Measurements from ENCODE around the gene PRDX4. TPM values are rescaled to one million over a fixed set of nuclear protein-coding genes. Genes with fewer than 3 reads are reported as not detected.
"Not testable (repeated sequence)": the region's sequence is repeated elsewhere in the genome, so short reads cannot be mapped to it uniquely, and the experiment has no call there.

PRDX4 gene
- polyA plus RNA-seq (ENCODE audit: insufficient read length in 4 of 4): 100 to 1,000 TPM in 3 of 4 donors, 10 to 100 TPM in 1; 86.9 to 124 (median 119) TPM

DNA sequence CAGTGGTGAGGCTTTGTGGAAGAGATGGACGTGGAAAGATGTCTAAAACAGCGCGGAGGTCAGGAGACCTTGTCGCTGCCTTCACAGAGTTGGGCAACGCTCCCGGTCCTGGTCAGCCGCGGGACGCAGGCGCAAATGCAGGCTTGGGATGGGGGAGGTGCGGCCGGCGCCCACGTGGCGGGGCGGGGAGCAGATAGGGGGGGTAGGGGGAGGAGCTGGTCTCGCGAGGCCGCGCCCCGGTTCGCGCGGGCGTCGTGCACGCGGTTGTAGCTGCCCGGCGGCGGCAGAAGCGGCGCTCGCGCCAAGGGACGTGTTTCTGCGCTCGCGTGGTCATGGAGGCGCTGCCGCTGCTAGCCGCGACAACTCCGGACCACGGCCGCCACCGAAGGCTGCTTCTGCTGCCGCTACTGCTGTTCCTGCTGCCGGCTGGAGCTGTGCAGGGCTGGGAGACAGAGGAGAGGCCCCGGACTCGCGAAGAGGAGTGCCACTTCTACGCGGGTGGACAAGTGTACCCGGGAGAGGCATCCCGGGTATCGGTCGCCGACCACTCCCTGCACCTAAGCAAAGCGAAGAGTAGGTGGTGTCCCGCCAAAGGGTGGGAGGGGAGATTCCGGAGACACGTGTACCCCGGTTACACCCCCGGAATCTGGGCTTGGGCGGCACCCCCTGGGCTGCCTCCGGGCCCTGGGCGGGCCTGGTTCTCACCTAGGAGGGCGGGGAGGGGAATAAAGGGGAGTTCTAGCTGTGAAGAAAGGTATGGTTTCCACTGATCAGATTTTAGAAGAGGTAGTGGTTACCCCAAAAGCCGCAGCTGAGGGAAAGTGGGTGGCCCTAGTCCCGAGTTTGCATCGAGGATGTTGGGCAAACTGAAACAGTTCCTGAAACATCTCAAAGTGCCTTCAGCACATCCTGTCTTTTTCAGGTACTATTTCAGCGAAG lies at the start of gene PRDX4:
PRDX4 (plus strand) TSS at position 255 of the 939 bp plus-strand sequence; CDS start at position 333, 78 bp downstream.
- DNase-seq (ENCODE audit: low read depth in 4 of 4, low spot score in 3 of 4): peak; percentile 59 to 68 (median 64)

DNA sequence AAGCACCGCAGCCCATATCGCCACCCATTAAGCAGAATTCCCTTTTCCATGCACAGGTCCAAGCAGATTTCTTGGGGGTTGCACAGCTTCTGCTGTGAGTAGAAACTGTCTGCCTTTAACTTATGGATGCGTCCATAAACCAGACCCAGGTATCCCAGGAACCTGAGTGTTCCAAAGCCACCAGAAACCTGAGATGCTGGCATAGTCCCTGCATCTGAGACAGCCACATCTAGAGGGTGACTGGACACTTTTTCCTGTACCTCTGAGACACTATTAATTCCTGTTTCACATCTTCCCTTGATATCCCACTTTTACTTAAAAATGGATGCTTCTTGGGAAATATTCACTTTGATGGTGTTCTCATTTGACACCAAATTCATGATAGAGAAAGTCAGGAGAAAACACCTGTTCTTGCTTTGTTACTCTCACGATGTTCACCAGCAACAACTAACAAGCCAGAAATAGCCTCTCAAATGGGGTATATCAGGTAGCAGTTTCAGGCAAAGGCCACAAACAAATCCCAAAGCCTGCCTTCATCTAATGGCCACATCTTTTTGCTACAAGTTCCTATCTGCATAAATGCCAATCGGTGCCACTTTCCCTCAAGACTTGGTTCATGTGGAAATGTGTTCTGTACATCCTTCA lies 45.5 kb upstream of the PRDX4 start:
- DNase-seq (ENCODE audit: low read depth in 4 of 4, low spot score in 3 of 4): no peak

DNA sequence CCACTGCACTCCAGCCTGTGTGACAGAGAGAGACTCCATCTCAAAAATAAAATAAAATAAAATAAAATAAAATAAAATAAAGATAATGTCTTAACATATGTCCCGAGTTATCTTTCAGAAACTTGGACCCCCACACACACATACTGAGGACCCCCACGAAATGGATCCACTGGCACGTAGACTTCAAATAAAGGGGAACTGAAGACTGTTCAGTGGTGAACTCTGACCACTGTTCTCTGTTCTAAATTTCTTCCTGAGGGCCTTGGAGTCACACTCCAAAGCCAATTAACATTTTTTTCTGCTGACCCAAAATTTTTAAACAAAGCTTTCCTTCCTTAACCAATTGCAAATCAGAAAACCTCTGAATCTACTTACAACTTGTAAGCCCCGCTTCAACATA lies 43.5 kb upstream of the PRDX4 start:
- no peak for DNase-seq (ENCODE audit: low read depth in 4 of 4, low spot score in 3 of 4)

DNA sequence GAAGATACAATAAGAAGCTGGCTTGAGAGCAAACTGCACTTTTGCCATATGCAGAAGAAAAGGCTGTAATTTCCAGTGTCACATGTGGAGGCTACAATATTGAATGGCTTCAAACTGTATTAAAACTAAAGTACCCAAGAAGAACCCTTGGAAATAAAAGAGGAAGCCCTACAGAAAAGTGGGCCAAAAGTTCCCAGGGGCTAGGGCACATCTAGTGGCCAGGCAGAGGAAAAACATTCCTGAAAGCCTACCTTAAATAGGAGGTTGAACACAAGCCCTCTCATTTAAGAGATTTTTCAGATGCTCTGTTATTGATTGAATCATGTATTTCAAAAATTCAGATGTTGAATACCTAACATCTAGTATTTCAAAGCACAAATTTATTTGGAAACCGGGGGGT lies 40.6 kb upstream of the PRDX4 start:
- no peak for DNase-seq (ENCODE audit: low read depth in 4 of 4, low spot score in 3 of 4)

DNA sequence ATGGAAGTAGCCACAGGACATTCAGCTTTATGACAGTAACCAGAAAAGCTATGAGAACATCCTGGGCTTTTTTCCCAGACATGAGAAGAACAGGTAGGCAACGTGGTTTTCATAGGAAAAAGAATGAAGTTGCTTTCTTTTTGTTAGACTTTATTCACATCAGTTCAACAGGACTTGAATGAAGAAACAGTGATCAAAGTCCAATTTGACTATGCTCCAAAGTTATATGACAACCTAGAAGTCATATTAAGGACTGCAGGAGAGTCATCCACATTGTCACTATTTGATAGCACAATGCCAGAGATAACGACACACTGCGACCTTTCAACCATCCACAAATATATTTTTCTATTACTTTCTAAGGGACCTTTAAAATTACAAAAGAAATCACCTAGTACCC lies 39.2 kb upstream of the PRDX4 start:
- DNase-seq (ENCODE audit: low read depth in 4 of 4, low spot score in 3 of 4): no peak

DNA sequence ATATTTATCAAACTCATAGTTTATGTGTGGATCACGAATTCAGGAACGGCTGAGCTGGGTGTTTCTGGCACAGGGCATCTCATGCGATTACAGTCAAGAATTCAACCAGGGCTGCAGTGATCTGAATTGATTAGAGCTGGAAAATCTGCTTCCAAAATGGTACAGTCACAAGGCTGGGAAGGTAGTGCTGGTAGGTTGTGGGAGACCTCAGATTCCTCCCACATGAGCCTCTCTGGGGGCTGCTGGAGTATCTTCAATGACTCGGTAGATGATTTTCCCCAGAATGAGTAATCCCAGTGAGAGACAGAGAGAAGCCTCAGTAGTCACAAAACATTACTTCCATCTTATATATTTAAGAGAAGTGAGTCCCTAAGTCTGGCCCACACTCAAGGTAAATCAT lies 36.2 kb upstream of the PRDX4 start:
- no peak for DNase-seq (ENCODE audit: low read depth in 4 of 4, low spot score in 3 of 4)

DNA sequence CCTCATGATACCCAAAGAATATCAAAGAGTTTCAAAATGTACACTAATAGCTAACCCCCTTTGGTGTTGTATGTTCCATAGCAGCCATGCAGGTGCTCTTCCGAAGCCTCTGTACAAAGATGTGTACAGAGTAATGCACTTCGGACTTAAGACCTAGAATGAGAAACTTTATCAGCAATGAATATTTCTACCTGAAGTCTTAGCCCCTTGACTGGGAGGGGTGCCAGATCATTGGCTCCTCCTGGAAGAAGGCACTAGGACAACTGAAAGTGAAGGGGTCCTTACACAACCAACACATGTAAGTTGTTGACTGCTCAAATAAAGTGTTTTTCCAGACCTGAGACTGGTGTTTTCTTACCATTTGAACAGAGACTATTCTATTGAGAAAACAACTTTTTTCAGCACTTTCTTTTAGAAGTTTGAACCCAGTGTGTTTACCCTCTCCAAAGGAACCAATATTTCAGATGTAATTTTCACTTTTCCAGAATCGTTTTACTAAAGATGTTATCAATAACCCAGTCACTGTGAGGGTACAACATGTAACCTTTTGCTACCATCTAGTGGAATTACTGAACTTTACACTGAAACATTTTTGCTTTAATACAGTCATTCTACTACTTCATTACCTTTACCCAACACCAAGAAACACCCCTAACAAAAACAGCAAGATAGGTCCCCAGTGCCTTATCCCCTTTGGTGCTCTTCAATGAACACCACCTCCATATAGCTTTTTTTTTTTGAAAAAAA lies 33.3 kb upstream of the PRDX4 start:
- no peak for DNase-seq (ENCODE audit: low read depth in 4 of 4, low spot score in 3 of 4)

DNA sequence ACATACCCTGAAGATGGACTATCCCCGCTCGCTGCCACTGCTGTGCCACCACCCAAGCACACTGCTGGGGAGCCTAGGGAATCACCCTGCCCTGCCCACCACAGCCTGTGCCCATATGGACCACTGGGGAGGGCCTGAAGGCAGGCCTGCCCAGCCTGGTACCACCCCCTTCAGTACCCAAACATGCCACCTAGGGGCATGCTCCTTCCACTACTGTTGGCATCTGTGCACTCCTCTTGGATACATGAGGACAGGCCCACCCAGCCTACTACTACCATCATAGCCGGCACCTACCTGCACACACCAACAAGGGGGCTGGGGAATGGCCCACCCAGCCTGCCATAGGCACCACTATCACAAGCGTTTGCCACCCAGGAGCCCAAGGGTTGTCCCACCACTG lies 30.1 kb upstream of the PRDX4 start:
- no peak for DNase-seq (ENCODE audit: low read depth in 4 of 4, low spot score in 3 of 4)

DNA sequence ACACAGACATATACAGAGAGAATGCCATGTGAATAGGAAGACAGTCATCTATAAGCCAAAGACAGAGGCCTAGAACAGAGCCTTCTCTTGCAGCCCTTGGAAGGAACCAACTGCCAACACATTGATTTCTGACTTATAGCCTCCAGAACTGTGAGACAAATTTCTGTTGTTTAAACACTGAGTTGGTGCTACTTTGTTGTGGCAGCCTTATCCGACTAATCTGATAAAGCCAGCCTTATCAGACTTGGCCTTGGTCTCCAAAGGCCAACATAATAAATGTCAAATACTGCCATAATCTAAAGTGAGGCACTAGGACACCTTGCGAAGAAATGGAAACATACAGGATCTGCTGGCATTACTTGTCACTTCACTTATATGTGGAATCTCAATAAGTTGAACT lies 24.3 kb upstream of the PRDX4 start:
- no peak for DNase-seq (ENCODE audit: low read depth in 4 of 4, low spot score in 3 of 4)

DNA sequence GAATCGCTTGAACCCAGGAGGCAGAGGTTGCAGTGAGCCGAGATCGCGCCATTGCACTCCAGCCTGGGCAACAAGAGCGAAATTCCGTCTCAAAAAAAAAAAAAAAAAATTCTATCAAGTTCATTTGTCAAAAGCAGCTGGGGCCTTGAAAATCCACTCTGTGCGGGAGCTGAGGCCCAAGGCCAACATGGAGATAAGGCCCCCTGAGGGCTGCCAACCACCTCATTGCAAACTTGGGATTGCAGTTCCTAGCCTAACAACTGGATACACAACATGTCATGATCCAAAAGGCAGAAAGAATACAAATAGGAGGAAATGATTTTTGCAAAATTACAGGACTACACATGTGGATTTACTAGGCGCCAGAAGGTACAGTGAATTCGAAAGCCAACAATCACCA lies 22.5 kb upstream of the PRDX4 start:
- no peak for DNase-seq (ENCODE audit: low read depth in 4 of 4, low spot score in 3 of 4)

DNA sequence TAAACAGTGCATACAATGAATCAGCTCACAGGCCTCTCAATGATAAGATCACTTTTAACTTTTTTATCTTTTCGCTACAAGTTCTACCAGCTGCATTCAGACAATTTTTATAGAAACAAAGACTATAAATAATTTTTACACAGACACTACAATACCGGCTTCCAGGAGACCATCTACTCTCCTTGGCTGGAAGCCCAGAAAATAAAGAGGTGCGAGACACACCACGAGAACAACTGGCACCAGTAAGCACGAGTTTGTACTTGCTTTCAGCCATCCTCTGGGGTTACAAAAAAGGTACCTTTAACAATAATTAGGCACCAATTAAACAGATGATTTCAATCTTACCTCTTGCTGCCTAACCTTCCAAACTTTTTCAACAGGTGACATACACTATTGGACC lies 11.2 kb upstream of the PRDX4 start:
- no peak for DNase-seq (ENCODE audit: low read depth in 4 of 4, low spot score in 3 of 4)

DNA sequence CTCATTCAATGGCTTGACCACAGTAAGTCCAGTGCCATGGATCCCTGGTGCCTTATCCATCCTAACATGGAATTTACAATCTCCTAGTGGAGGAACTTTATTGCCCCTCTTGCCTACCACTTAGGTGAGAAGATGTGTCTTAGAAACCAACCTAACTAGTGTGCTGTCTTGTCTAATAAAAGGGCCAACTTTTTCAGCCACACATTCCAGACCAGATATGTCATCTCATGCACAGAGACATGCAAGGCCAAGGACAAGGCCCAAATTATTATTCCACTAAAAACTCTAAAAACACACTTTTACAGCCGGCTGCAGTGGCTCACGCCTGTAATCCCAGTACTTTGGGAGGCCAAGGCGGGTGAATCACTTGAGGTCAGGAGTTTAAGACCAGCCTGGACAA lies 10.6 kb upstream of the PRDX4 start:
- no peak for DNase-seq (ENCODE audit: low read depth in 4 of 4, low spot score in 3 of 4)

DNA sequence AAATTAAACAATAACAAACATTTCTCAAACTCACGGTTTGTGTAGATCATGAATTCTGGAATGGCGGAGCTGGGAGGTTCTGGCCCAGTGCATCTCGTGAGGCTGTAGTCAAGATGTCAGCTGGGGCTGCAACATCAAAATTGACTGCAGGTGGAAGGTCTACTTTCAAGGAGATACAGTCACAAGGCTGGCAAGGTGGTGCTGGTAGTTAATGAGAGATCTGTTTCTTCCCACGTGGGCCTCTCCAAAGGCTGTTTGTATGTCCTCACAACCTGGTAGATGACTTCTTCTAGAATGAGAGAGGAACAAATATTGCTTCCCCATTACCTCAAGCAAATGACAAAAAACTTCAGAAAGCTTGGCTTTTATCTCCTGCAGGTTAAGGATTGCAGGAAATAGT lies 8.0 kb upstream of the PRDX4 start:
- DNase-seq (ENCODE audit: low read depth in 4 of 4, low spot score in 3 of 4): no peak

DNA sequence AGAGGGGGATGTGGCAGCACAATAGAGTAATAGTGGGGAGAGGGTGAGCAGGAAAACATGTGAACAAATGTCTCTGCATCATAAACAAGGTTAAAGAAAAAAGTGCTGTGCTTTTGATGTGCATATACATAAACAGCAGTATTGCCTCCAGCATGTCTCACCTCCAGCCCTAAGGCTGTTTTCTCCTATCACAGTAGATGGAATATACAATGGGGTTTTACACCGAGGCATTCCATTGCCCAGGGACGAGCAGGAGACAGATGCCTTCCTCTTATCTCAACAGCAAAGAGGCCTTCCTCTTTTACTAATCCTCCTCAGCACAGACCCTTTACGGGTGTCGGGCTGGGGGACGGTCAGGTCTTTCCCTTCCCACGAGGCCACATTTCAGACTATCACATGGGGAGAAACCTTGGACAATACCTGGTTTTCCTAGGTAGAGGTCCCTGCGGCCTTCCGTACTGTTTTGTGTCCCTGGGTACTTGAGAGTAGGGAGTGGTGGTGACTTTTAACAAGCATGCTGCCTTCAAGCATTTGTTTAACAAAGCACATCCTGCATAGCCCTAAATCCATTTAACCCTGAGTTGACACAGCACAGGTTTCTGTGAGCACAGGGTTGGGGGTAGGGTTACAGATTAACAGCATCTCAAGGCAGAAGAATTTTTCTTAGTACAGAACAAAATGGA lies 7.1 kb upstream of the PRDX4 start:
- DNase-seq (ENCODE audit: low read depth in 4 of 4, low spot score in 3 of 4): not testable (repeated sequence)

DNA sequence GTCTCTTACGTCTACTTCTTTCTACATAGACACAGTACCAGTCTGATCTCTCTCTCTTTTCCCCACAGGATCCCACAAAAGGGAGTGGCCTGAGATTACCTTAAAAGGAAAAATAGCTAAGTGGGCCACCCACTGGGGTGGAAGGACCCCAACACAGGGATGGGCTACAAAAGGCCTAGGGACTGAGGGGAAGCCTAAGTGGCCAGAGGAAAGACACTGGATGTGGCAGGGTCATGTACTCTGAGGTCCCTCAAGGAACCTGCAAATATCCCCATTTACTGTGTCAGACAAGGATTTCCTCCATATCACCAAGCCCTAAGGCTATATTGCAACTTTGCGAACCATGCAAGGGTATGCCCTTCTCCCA lies 6.5 kb upstream of the PRDX4 start:
- no peak for DNase-seq (ENCODE audit: low read depth in 4 of 4, low spot score in 3 of 4)

DNA sequence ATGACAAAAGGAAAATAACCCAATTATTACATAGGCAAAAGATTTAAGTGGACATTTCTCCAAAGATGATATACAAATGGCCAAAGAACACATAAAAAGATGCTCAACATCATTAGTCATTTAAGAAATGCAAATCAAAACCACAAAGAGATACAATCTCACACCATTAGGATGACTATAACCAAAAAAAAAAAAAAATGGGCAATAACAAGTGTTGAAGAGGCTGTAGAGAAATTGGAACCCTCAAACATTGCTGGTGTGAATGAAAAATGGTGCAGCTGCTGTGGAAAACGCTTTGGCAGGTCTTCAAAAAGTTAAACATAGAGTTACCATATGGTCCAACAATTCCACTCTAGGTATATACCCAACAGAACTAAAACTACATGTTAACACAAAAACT lies 5.6 kb upstream of the PRDX4 start:
- no peak for DNase-seq (ENCODE audit: low read depth in 4 of 4, low spot score in 3 of 4)

DNA sequence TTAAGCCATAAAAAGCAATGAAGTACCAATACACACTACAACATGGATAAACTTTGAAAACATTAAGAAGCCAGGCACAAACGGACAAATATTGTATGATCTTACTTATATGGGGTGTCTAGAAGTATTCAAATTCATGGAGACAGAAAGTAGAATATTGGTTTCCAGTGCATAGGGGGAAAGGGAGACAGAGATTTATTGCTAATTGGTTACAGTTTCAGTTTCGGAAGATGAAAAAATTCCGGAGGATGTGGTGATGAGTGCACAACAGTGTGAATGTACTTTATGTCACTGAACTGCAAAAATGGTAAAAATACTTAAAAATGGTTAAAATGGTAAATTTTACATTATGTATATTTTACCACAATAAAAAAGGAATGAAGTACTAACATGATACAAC lies 5.1 kb upstream of the PRDX4 start:
- no peak for DNase-seq (ENCODE audit: low read depth in 4 of 4, low spot score in 3 of 4)

DNA sequence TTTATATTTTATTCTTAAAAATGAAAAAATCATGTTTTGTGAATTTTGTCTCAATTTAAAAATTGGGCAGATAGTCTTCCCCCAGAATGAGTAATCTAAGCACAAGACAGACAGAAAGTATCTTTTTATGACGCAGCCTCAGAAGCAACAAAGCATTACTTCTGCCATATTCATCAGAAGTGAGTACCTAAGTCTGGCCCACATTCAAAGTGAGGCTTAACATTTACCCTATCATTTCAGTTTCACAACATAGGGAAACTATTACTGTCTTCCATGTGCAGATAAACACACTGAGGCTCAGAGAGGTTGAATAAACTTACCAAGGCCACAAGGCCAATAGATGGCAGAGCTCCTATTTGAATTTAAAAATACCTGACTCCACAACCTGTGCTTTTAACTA lies 4.4 kb upstream of the PRDX4 start:
- DNase-seq (ENCODE audit: low read depth in 4 of 4, low spot score in 3 of 4): no peak

DNA sequence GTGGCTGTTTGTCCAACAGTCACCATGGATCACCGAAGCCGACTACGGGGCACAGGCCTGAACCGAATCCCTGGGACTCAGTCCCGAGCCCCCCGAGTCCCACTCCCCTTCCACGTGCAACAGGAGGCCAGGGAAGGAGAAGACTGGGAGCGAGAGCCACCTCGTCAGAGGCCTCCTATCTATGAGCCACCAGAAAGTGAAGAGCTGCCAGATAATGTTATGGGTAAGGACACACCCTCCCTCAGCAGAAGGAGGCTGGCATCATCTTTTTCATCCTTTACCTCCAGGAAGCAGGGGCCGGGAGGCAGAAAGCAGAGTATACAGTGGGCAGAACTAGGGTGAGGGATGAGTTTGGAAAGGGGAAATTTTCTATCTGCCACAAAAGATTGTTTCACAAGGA lies 2.8 kb upstream of the PRDX4 start:
- DNase-seq (ENCODE audit: low read depth in 4 of 4, low spot score in 3 of 4): no peak

DNA sequence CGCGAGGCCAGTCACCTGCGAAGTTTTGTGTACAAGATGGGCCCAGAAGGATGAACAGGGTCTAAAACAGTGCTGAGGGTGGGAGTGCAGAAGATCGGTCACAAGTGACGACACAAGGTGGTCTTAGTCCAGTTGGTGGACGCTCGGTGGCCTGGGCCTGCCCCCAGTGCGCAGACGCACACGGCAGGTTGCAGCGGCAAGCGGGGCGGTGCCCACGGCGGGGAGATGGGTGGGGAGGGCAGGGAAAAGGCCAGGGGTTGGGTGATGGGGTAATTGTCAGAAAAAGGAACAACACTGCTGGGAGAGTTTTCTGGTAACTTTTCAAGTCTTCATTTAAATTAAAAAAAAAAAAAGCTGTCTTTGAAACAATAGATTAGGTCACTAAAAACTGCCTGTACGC lies 1.0 kb upstream of the PRDX4 start:
- no peak for DNase-seq (ENCODE audit: low read depth in 4 of 4, low spot score in 3 of 4)

DNA sequence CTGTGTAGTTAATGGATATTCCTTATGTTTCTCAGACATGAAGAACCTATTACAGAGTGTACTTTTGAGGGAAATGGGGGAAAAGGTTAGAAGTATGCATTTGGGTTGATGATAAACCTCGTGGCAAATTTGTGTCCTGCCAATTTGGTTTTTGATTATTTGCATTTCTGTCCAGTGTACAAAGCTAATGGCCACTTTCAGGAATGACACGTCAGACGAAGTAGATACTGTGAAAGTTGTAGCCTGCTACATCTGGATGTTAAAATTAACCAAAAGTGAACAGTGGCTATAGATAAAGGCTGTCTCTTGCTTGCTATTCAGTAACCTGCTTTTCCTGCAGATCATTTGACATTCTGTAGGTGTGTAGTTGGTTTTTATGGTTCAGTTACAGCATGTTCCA lies 1.0 kb downstream of the PRDX4 start:
- no peak for DNase-seq (ENCODE audit: low read depth in 4 of 4, low spot score in 3 of 4)
